GM21529 (cell line): ENCODE results near the gene KLF11.

Source experiments
- ATAC-seq: cut with Tn5 transposase; IDR thresholded peaks from one replicate; pipeline ENCODE4 v1.9.1; 2021; ENCODE audit not compliant: unreplicated experiment

Gene KLF11

DNA sequence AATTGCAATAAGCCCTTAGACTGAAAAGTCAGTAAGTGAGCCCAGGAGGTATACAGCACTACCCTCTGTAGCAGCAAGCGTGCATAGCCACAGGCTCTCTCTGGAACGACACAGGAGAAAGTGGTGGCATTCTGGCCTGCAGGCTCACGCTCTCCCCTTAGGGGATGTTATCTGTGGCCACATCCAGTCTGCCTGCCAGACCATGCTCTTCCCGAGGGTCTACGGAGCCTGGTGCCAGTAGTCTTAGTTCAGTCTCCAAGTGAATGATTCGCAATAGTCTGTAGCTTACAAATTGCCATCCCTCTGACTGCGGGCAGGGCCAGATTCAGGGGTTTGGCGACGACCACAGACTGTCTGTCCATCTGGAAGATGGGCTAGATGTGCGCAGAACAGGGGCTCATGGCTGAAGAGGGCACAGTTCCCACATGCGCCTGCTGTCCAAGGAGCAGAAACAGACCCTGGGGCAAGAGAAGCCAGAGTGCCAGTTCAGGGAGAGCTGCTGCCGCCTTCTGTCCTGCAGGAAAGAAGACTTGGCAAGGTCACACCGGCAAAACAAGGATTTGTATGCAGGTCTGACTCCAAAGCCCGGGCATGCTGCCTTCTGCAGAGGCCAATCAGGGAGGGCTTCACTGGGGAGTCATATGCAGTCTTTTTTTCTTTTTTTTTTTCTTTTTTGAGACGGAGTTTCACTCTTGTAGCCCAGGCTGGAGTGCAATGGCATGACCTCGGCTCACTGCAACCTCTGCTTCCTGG is 3.5 kb upstream of the KLF11 start:
- no peak for ATAC-seq

GRCh38 chr2:10041711-10042110 is 1.6 kb upstream of the KLF11 start:
- ATAC-seq, result no peak

DNA sequence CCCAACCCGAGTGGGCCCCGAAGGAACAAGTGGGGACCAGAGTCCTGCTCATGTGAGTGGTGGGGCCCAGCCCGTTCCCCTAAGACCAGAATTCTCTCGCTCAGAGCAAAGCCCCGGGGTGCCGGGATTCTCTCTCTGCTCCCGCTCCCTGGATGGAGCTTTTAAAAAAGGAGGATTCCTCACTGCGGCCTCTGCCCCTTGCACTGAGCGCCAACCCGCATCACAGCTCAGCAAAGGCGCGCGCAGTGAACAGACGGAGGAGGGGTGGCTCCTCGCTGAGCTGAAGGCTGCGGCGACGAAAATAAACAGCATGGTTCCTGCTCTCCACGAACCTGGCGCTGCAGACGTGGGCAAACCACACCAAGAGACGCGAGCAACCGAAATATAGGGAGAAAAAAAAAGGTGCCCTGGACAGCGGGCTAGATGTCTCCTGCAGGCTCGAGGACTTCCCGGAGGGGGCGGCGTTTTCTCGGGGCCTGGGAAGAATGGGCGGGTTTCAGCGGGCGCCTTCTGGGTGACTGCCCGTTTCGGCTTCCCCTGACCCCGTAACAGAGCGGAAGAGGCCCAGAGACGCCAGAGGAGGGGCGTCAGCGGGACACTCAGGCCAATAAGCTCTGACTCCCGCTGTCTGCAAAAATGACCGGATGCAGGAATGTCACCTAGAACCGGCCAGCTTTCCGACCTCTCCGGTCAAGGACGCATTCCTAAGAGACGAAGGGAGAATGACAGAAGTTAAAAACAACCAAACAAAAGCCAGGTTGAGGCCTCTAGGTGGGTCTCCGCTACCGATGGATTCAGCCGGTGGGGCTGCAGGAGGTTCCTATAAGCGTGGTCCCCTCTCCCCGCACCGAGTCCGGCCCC is 819 bp upstream of the KLF11 start:
- no peak for ATAC-seq

GRCh38 chr2:10043906-10044601 is 704 bp downstream of the KLF11 start:
- peak; percentile 55 for ATAC-seq

DNA sequence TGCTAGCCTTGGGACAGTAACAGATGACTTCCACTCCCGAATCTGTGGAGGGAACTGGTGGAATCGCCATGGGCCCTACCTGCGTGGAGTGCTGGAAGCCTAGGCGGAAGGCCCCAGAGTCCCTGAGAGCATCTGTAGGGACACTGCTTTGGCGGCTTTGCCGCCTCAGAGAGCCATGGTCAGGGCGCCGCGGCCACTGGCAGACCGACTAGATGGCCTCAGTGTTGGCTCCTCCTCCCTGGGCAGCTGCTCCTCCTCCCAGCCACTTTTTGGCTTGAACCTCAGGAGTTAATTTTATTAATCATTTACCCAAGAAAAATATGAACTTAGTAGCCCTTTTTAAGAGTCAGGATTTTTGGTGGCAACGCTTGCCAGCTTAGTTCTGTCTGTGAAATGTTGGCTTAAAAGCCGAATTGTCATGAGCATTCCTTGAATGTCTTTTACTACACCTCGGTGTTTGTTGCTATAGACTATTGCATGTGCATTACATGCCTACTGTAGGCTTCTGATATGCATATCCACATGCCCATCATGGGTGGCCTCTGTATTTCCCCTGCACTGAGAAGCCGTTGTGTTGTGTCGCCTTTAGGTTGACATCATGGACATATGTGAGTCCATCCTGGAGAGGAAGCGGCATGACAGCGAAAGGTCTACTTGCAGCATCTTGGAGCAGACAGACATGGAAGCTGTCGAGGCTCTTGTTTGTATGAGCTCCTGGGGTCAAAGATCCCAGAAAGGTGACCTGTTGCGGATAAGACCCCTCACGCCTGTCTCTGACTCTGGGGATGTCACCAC is 2.4 kb downstream of the KLF11 start:
- ATAC-seq, result no peak

DNA sequence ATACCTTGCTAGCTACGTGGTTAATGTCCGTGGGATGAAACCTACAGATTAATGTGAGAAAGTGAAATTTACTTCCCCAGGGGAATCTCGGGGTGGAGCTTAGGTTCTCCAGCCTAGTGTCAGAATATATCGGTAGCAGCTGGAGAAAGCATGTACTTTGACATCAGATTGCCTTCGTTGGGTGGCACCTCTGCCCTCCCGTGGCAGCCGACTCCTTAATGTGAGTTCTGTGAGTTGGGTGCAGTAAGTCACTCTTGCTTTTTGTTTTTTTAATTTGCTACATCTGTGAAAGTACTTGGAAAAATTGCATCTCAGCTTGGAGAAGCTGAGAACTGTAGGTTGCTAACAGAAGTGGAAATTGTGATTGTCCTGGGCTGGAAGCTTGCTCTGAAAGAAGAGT is 3.6 kb downstream of the KLF11 start:
- no peak for ATAC-seq

GRCh38 chr2:10047616-10048500 is 4.5 kb downstream of the KLF11 start:
- ATAC-seq, result no peak

GRCh38 chr2:10048501-10049171 is 5.3 kb downstream of the KLF11 start:
- ATAC-seq, result no peak

GRCh38 chr2:10052216-10052615 is 8.9 kb downstream of the KLF11 start:
- no peak for ATAC-seq

DNA sequence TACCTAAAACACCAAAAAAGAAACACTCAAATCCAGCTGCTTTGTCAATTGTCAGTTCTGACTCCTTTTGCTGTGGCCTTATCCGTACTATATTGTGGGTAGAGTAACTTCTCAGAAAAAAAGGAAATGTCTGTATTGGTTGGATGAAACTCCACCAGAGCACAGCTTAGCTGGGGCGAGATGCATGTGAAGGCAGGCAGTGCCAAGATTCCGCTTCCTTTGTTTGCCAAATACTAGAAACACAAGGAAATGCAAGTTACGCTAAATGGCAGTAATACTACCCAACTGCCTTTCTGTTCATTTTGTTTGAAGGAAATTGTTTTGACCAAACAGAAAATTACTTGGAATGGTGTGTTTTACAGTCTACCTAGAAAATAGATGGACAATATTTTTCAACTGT is 10.0 kb downstream of the KLF11 start:
- no peak for ATAC-seq

DNA sequence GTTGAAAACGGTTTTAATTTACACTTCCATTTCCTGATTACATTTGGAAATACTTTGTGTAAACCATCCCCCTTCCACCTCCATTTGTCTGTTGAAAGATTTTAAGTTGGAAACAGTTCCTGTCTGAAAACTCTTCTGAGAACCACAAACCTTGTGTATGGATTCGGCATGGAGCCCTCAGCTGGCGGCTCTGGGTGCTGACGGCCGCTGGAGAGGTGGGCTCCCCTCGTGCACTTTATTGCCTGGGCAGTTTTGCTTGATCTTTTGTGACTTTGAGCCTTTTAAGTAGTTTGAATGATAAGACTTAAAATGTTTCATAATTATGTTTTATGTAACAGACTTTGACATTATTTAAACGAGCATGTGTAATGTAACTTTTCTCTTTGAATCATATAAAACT is 11.1 kb downstream of the KLF11 start:
- ATAC-seq, result no peak

- ATAC-seq, result no peak
Observed at GRCh38 chr2:10054976-10055375, 11.6 kb downstream of the KLF11 start.

- ATAC-seq, result no peak
Observed at GRCh38 chr2:10056439-10056838, 13.1 kb downstream of the KLF11 start.

GRCh38 chr2:10057231-10058107 is 14.1 kb downstream of the KLF11 start:
- no peak for ATAC-seq

DNA sequence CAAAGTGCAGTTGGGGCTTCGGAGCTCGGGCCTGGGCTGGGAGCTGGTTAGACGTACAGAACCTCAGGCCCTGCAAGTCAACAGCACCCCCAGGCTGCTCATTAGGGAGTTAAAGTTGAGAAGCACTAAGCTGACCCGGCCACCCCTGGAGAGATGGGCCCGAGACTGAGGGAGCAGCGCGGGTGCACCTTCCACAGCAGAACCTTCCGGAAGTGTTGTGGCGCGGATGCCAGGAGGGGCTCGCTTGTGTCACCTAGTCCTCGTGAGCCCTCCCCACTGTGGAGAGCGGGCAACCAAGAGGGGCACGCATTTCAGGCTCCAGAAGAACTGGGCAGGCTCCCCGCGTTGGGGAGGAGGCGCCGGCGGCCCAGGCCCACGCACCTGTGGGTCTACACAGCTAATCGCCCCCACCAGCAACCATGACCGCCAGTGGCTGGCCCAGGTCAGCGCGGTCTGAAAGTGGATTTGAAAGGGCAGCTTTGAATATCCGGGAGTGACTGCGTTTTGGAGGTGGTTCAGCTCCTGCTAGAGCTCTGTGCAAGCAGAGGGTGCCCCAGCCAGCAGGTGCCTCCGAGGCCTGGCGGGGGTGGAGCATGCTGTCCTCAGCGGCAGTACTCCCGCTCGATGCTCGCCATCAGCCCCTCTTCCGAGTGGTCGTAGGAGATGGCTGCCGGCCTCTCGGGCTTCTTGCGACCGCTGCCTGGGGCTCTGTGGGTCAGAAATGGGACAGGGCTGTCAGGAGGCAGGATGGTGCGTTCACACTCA is 15.1 kb downstream of the KLF11 start:
- ATAC-seq, result no peak

DNA sequence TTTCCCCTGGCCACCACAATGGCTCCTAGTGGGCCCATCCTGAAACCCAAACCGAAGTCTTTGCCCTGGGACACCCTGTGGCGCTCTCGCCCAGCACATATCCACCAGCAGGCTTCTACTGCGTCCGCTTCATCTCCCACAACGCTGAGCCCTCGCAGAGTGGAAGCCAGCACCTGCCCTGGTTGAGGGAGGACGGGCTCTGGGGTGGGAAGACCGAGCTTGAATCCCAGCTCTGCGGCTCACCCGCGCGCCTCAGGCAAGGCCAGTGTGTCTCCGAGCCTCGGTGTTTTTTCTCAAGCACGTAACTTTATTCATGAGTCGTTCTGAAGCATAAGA is 15.6 kb downstream of the KLF11 start:
- no peak for ATAC-seq

GRCh38 chr2:10059552-10060335 is 16.4 kb downstream of the KLF11 start:
- ATAC-seq, result no peak
